Measurements from ENCODE around the gene WNK4.

WNK4 gene

GRCh38 chr17:42841975-42842685 is 61.7 kb downstream of the WNK4 start:
- no peak for DNase-seq

DNA sequence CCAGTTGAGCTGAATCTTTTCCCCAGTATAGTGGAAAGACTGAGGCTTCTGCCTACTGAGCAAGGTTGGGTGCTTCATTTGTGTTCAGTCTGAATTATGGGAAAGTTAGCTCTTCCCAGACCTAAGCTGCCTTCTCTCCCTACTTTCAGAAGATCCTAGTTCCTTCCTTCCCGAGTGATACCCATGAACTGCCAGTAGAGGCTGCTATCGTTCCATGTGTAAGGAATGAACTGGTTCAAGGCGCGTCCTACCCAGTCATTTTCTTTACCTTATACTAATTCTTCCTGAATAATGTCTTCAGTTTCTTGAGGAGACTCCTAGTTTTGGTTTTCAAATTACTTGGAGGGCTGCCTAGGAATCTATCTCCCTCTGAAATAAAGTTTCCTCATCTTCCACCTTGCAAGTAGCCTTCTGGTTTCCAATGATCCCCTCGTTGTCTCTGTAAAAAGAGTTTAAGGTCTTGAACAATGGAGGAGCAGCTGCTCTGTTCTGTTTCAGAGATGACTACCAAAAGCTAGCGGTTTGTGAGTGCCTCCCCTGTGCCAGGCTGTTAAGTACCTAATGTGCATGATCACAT is 63.0 kb downstream of the WNK4 start:
- DNase-seq: peak; percentile 49 to 73

GRCh38 chr17:42844271-42844670 is 63.9 kb downstream of the WNK4 start, which contains the start of gene AOC2:
Gene AOC2, plus strand, starts transcription at chr17:42844580. Its CDS starts 47 bp downstream, at chr17:42844627.
- DNase-seq: no peak

- no peak for DNase-seq
These were observed 64.5 kb downstream of the WNK4 start for GRCh38 chr17:42844761-42845555.

- no peak for DNase-seq
These were observed 65.1 kb downstream of the WNK4 start for GRCh38 chr17:42845556-42845917.

DNA sequence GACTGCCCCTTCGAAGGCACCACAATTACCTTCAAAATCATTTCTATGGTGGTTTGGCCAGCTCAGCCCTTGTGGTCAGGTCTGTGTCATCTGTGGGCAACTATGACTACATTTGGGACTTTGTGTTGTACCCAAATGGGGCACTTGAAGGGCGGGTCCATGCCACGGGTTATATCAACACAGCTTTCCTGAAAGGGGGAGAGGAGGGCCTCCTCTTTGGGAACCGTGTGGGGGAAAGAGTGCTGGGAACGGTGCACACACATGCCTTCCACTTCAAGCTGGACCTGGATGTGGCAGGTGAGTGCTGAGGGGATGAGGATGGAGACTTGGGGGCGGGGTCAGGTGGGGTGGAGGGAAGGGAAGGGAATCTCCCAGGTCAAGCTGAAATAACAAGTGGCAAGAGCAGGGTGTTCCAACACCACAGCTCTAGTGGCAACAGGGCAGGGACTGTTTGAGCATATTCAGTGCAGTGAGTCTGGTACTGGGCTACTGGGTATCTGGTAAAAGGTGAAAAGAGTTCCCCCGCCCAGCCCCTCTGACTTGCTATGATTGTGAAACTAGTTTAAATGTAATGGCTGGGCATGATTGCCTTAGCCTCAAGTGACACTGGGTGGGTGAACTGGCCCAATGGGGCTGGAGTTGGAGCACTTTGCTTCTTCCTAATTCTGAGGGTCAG is 65.6 kb downstream of the WNK4 start:
- no peak for DNase-seq

Measured in AML-193 (cell line).